ENCODE measurements around the gene MAPKBP1. TPM values are rescaled to one million over a fixed set of nuclear protein-coding genes. Genes with fewer than 3 reads are reported as not detected.

The MAPKBP1 gene
- total RNA-seq, 1 experiment from 2014 or later, result 14.5 TPM

DNA sequence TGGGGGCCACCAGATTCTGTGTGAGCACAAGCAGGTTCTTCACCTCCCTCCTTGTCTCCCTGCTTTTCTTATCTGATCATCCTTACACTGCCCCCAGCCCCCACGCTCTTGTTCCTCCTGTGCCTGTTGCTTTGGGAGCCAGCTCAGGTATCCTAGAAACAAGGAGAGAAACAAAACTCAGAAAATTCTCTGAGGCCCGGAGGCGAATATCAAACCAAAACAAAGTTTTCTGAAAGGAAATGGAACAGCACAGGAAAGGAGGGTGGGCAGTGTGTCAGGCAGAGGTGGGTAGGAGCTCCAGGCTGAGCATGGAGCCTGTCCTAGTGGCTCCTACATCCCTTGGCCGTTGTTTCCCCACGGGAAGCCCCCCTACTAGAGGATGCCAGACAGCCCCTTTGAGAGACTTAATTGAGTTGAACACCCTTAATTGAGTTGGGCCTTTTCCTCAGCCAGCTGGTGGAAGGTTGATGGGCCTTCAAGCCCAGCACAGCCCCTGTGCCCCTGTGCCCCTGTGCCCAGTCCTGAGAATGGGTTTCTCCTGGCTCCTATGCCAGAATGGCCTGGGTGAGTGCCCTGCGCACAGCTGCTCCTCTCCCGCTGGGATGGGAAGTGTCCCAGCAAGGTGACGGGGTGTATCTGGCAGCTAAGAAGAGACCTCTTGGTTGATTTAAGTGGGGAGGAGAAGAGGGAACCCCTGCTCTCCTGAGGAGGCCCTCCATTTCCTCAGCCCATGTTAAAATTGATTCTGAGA is 30.8 kb downstream of the MAPKBP1 start:
- ATAC-seq, result no peak
- ChIA-PET POLR2A (no interaction called here), CTCF (interaction anchor here (2.3 to 7.5 kb wide), 2 partner anchors 31 to 100 kb away, joined by 7 to 83 read pairs; partner anchors contain the start of gene MAPKBP1)
- H3K36me3 Mint-ChIP-seq, result no peaks in the 10 kb centered on the region
- no peak for DNase-seq (ENCODE audit: low spot score)
- H3K27ac Mint-ChIP-seq, result 0 out of 2 replicates have a peak overlapping the region, but pooled peaks have one; percentile 2
- no peak overlapping the region for H3K4me3 Mint-ChIP-seq
- H3K9me3 Mint-ChIP-seq, result no peaks in the 10 kb centered on the region
- TF ChIP-seq, protein P1, sequence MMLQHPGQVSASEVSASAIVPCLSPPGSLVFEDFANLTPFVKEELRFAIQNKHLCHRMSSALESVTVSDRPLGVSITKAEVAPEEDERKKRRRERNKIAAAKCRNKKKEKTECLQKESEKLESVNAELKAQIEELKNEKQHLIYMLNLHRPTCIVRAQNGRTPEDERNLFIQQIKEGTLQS (CRISPR knock-in tag; conservative IDR thresholded peaks at IDR 0.05), result no peak
- TF ChIP-seq ZNF317 (CRISPR knock-in tag; IDR thresholded peaks at IDR 0.05; ENCODE audit: borderline replicate concordance, low read depth), result no peak
- TF ChIP-seq, protein P2, sequence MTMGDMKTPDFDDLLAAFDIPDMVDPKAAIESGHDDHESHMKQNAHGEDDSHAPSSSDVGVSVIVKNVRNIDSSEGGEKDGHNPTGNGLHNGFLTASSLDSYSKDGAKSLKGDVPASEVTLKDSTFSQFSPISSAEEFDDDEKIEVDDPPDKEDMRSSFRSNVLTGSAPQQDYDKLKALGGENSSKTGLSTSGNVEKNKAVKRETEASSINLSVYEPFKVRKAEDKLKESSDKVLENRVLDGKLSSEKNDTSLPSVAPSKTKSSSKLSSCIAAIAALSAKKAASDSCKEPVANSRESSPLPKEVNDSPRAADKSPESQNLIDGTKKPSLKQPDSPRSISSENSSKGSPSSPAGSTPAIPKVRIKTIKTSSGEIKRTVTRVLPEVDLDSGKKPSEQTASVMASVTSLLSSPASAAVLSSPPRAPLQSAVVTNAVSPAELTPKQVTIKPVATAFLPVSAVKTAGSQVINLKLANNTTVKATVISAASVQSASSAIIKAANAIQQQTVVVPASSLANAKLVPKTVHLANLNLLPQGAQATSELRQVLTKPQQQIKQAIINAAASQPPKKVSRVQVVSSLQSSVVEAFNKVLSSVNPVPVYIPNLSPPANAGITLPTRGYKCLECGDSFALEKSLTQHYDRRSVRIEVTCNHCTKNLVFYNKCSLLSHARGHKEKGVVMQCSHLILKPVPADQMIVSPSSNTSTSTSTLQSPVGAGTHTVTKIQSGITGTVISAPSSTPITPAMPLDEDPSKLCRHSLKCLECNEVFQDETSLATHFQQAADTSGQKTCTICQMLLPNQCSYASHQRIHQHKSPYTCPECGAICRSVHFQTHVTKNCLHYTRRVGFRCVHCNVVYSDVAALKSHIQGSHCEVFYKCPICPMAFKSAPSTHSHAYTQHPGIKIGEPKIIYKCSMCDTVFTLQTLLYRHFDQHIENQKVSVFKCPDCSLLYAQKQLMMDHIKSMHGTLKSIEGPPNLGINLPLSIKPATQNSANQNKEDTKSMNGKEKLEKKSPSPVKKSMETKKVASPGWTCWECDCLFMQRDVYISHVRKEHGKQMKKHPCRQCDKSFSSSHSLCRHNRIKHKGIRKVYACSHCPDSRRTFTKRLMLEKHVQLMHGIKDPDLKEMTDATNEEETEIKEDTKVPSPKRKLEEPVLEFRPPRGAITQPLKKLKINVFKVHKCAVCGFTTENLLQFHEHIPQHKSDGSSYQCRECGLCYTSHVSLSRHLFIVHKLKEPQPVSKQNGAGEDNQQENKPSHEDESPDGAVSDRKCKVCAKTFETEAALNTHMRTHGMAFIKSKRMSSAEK (CRISPR knock-in tag; IDR thresholded peaks at IDR 0.05; ENCODE audit: borderline replicate concordance), result no peak
- H3K27me3 Mint-ChIP-seq (ENCODE audit: low read depth), result no peaks in the 10 kb centered on the region
- H3K4me1 Mint-ChIP-seq, result peaks cover 3% of the 10 kb centered on the region; the same call in 1 of the 2 replicates

DNA sequence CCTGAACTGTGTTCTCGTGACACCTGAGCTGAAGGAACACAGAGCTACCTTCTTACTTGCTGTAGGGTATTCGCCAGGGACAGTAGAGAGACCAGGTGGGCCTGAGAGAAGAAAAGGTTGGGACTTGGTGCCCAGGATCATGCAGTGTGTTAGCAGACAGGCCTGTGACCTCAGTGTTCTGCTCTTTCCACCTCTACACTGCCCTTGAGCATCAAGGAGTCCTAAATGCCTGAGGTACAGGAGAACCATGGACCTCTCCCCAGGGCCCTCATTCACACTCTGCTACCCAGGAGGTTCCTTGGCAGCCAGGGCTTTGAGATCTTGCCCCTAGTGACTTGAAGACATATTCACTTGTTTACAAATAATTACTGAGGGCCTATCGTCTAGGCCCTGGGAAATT is 31.4 kb downstream of the MAPKBP1 start:
- Mint-ChIP-seq H3K27ac (no peak overlapping the region; the same call in 1 of the 2 replicates), H3K4me1 (peaks cover 3% of the 10 kb centered on the region; the same call in 1 of the 2 replicates), H3K9me3 (no peaks in the 10 kb centered on the region), H3K4me3 (no peak overlapping the region), H3K36me3 (no peaks in the 10 kb centered on the region), H3K27me3 (ENCODE audit: low read depth) (no peaks in the 10 kb centered on the region)
- TF ChIP-seq, protein P3, sequence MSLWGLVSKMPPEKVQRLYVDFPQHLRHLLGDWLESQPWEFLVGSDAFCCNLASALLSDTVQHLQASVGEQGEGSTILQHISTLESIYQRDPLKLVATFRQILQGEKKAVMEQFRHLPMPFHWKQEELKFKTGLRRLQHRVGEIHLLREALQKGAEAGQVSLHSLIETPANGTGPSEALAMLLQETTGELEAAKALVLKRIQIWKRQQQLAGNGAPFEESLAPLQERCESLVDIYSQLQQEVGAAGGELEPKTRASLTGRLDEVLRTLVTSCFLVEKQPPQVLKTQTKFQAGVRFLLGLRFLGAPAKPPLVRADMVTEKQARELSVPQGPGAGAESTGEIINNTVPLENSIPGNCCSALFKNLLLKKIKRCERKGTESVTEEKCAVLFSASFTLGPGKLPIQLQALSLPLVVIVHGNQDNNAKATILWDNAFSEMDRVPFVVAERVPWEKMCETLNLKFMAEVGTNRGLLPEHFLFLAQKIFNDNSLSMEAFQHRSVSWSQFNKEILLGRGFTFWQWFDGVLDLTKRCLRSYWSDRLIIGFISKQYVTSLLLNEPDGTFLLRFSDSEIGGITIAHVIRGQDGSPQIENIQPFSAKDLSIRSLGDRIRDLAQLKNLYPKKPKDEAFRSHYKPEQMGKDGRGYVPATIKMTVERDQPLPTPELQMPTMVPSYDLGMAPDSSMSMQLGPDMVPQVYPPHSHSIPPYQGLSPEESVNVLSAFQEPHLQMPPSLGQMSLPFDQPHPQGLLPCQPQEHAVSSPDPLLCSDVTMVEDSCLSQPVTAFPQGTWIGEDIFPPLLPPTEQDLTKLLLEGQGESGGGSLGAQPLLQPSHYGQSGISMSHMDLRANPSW (CRISPR knock-in tag; conservative IDR thresholded peaks at IDR 0.05; ENCODE audit: low read depth), result no peak
- TF ChIP-seq, protein P4, sequence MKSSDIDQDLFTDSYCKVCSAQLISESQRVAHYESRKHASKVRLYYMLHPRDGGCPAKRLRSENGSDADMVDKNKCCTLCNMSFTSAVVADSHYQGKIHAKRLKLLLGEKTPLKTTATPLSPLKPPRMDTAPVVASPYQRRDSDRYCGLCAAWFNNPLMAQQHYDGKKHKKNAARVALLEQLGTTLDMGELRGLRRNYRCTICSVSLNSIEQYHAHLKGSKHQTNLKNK (CRISPR knock-in tag; IDR thresholded peaks at IDR 0.05), result no peak
- POLR2A ChIA-PET, result no interaction called here
- DNase-seq (ENCODE audit: low spot score), result no peak
- CTCF ChIA-PET, result interaction anchor here (0.8 to 7.5 kb wide), 4 partner anchors 22 to 225 kb away, joined by 3 to 83 read pairs (median 8); partner anchors contain the start of genes JMJD7 and MAPKBP1
- ATAC-seq, result no peak

DNA sequence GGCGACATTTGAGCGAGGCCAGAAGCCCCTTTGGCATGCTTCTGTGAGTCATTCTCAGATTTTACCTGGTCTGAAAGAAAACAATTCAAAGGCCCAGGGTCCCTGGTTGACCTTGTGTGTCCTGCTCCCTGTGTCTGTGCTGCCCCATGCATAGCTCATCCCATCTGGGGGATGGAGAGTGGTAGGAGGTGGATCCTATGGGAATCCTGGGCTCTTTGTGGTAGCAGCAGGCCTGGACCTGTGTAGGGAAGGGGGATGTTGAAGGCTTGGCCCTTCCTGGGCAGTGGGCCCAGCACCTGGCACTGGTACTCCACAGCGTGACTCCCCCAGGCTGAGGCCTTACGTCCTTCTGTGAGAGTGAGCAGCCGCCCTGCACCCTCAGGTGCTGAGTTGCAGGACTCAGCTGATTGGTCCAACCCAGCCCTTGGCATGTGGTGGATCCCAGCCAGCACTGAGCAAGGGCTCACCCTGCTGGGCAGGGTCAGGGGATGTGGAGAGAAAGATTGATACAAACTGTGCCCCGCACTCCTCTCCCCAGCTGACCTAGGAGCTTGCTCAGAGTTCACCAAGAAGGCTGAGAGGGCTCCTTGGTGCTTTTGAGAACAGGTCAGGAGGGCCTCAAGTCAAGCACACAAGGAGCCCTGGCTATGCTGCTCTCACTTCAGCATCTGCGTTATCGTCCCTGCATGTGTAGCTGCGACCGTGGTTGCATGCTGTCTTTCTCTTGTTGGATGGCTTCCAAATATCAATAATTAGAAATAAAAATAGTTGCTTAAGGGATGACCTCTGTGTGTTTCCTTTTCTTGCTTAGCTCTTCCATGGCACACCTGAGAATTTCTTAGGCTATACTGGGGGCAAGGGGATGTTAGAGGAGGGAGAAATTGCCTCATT is 32.3 kb downstream of the MAPKBP1 start:
- CTCF ChIA-PET, result interaction anchor here (0.7 to 7.5 kb wide), 7 partner anchors 15 to 249 kb away, joined by 3 to 83 read pairs (median 4); partner anchors contain the start of genes JMJD7 and MAPKBP1
- Mint-ChIP-seq H3K4me1 (peaks cover 6% of the 10 kb centered on the region), H3K9me3 (no peaks in the 10 kb centered on the region), H3K27ac (0 out of 2 replicates have a peak overlapping the region, but pooled peaks have one; percentile 14), H3K36me3 (no peaks in the 10 kb centered on the region), H3K4me3 (no peak overlapping the region), H3K27me3 (ENCODE audit: low read depth) (no peaks in the 10 kb centered on the region)
- ATAC-seq (peak; percentile 70), DNase-seq (ENCODE audit: low spot score) (peak; percentile 33)
- POLR2A ChIA-PET, result interaction anchor here (1.1 kb wide), 1 partner anchor 32 kb away, joined by 8 read pairs; the partner anchor contains the start of gene MAPKBP1
- TF ChIP-seq, protein P5, sequence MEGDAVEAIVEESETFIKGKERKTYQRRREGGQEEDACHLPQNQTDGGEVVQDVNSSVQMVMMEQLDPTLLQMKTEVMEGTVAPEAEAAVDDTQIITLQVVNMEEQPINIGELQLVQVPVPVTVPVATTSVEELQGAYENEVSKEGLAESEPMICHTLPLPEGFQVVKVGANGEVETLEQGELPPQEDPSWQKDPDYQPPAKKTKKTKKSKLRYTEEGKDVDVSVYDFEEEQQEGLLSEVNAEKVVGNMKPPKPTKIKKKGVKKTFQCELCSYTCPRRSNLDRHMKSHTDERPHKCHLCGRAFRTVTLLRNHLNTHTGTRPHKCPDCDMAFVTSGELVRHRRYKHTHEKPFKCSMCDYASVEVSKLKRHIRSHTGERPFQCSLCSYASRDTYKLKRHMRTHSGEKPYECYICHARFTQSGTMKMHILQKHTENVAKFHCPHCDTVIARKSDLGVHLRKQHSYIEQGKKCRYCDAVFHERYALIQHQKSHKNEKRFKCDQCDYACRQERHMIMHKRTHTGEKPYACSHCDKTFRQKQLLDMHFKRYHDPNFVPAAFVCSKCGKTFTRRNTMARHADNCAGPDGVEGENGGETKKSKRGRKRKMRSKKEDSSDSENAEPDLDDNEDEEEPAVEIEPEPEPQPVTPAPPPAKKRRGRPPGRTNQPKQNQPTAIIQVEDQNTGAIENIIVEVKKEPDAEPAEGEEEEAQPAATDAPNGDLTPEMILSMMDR (IDR thresholded peaks at IDR 0.05), result no peak
- TF ChIP-seq, protein P3 (CRISPR knock-in tag; conservative IDR thresholded peaks at IDR 0.05; ENCODE audit: low read depth), result no peak
- TF ChIP-seq, protein P6, sequence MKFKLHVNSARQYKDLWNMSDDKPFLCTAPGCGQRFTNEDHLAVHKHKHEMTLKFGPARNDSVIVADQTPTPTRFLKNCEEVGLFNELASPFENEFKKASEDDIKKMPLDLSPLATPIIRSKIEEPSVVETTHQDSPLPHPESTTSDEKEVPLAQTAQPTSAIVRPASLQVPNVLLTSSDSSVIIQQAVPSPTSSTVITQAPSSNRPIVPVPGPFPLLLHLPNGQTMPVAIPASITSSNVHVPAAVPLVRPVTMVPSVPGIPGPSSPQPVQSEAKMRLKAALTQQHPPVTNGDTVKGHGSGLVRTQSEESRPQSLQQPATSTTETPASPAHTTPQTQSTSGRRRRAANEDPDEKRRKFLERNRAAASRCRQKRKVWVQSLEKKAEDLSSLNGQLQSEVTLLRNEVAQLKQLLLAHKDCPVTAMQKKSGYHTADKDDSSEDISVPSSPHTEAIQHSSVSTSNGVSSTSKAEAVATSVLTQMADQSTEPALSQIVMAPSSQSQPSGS (CRISPR knock-in tag; IDR thresholded peaks at IDR 0.05; ENCODE audit: borderline replicate concordance, low read depth), result no peak
- TF ChIP-seq ZNF423 (CRISPR knock-in tag; IDR thresholded peaks at IDR 0.05), result peak; percentile 36; the same call in 1 of the 2 replicates
- TF ChIP-seq GTF2I (CRISPR knock-in tag; conservative IDR thresholded peaks at IDR 0.05), result no peak
- TF ChIP-seq EMX1 (CRISPR knock-in tag; IDR thresholded peaks at IDR 0.05), result no peak
- no peak for TF ChIP-seq SMAD3 (CRISPR knock-in tag; IDR thresholded peaks at IDR 0.05; ENCODE audit: borderline replicate concordance)

All from WTC11 (cell line).